NCI-H187 (cell line): ENCODE measurements around the gene BBC3.
"Not testable (repeated sequence)": the region's sequence is repeated elsewhere in the genome, so short reads cannot be mapped to it uniquely, and the experiment has no call there.

Source experiments
- DNase-seq, 2 experiments: peaks; one replicate each; lab custom pipeline; 2025; lab: John Stamatoyannopoulos, UW

BBC3 gene, protein sequence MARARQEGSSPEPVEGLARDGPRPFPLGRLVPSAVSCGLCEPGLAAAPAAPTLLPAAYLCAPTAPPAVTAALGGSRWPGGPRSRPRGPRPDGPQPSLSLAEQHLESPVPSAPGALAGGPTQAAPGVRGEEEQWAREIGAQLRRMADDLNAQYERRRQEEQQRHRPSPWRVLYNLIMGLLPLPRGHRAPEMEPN

DNA sequence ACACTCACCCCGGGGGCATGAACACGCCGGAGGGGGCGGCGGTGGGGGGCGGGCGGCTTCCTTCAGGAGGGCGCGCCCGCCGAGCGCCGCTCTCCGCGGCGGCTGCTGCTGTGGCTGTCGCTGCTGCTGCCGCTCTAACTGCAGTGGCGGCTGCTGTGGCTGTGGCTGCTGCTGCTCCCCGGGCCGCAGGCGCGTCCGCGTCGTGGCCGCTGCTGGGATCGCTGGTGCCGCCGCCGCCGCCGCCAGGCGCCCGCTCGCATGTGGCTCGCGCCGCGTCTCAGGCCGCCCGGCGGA, at the start of gene BBC3:
Gene BBC3, minus strand, starts transcription at position 279 of the 294 bp plus-strand sequence. CDS start 2,768 bp downstream, outside the sequence.
- no peak for DNase-seq

- no peak for DNase-seq
Measured at GRCh38 chr19:47280183-47280797, 49.3 kb upstream of the BBC3 start.

- not testable (repeated sequence) for DNase-seq
Measured at GRCh38 chr19:47276513-47276912, 45.5 kb upstream of the BBC3 start.

DNA sequence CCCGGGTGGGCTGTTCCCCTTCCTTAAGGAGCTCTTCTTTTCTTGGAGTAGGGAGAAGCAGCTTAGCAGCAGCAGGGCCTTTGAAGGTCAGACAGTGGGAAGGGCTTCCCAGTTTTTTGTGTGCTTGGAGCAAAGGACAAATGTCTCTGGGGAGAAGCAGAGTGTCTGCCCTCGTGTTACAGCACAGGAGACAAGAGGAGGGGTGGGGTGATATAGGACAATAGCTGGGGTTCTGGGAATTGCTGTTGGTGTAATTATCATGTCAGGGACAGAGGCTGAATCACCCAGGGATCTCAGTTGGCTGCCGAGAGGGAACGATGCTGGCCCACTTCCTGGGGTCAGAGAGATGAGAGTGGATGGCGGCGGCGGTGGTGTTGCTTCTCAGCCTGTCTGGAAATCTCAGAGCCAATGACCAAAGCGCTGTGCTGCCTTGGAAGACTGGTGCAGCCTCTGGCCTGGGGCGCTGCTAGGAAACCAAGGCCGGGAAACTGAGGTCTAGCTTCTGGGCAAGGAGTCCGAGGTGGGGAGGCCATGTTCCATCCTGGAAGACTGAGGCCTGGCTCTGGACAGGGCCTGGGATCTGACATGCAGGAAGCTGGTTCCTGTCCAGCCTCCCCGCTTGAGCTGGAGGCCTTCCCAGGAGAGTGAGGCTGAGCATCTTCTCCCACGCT, 44.9 kb upstream of the BBC3 start:
- DNase-seq: no peak

DNA sequence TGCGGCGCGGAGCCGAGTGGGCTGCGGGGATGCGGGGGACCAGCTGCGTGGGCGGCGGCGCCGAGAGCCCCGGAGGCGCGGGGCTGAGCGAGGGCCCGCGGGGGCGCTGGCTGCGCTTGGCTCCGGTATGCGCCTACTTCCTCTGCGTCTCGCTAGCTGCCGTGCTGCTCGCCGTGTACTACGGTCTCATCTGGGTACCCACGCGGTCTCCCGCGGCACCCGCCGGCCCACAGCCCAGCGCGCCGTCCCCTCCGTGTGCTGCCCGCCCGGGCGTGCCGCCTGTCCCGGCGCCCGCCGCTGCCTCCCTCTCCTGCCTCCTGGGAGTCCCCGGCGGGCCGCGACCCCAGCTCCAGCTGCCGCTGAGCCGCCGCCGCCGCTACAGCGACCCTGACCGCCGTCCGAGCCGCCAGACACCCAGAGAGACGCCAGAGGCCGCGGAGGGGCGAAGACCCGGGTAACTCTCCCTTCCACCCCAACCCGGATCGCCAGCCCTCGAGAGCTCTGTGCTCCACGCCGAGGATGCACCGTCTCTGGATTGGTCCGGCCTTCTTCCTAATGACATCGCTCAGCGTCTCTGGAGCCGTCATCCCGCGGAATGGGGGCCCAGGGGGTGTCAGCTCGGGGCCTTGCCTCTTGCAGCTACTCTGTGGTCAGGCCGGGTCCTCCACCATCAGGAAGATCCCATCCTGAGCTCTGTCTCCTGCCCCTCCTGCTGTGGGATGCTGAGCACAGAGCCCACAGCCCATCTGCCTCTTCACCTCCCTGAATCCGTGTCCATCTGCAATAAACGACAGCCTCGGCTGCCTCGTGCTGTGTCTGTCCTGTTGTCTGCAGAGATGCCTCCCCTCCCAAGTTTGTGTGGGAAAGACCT, 44.1 kb upstream of the BBC3 start:
- DNase-seq: no peak

- DNase-seq: peak; percentile 95 to 96
Measured at GRCh38 chr19:47274071-47274890, 43.3 kb upstream of the BBC3 start, which contains the start of gene INAFM1. Gene INAFM1 (plus strand): TSS chr19:47274885. CDS start chr19:47274920, 35 bp downstream.

- DNase-seq: peak; percentile 52 to 82
Measured at GRCh38 chr19:47273313-47274070, 42.5 kb upstream of the BBC3 start.

DNA sequence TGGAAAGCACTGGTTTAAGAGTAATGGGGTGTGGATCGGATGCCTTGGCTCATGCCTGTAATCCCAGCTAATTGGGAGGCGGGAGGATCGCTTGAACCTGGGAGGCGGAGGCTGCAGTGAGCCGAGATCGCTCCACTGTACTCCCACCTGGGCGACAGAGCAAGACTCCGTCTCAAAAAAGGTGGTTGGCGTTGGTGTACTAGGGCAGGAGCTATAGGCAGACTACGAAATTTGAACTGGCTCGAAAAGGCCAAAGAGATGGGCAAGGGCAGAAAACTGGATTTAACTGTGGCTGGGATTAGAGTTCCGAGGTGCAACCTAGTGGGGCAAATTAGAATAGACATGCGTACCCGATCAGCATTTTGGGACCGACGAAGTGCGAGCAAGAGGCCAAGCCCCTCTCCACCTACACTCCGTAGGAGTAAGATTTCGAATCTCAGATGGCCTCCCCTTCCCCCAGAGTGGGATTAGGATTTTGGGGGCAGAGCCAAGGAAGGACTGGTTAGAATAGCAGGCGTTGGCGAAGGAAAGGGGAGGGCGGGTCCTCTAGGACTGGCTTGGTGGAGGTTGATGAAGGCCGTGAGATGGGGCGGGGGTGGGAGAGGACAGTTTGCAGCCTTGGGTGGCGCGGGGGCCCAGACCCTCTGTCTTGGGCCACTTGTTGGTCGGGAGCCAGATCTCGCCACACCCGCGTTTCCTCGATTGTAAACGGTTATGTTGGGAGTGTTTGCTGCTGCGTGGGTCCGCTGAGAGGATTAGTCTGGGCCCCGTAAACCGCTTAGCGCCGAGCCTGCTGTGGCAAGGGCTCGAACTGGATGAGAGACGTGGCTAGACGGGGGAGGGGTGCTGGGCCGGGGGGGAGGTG, 41.7 kb upstream of the BBC3 start:
- no peak for DNase-seq

GRCh38 chr19:47271949-47272348, 41.0 kb upstream of the BBC3 start:
- DNase-seq: no peak

- no peak for DNase-seq
Measured at GRCh38 chr19:47270408-47270807, 39.4 kb upstream of the BBC3 start.

- no peak for DNase-seq
Measured at GRCh38 chr19:47269596-47269995, 38.6 kb upstream of the BBC3 start.

DNA sequence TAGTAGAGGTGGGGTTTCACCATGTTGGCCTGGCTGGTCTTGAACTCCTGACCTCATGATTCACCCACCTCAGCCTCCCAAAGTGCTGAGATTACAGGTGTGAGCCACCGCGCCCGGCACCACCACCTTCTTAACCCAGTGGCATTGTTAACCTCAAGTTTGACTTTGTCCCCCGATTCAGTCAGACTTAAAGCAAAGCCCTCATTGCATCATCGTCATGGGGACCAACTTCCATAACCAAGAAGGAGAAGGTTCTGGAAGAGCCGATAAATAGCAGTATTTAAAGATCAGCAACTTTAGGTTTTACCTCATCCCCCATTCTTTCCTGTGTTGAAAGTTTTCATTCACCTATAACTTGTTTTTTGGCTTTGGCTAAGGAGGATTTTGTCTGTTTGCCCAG, 37.0 kb upstream of the BBC3 start:
- DNase-seq: no peak

- no peak for DNase-seq
Measured at GRCh38 chr19:47267350-47267759, 36.4 kb upstream of the BBC3 start.

DNA sequence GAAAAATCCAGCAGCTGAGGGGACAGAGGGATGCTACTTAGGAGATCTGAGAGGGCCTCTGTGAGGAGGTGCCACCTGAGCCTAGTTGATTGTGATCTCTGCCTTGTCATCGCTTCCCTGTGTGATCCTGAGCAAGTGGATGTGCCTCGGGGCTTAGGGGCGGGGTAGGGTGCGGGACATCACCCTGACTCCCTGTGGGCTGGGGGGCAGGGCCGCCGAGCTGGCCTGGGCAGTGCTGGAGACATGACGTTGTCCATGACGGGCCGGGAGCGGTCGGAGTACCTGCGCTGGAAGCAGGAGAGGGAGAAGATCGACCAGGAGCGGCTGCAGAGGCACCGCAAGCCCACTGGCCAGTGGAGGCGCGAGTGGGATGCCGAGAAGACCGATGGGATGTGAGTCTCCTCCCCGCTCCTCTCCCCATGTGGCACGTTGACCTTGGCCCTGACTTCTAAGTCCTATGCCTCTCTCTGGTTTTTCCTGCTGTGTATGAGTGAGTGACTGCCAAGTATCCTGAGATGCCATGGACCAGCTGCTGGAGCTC, 35.5 kb upstream of the BBC3 start:
- DNase-seq: no peak

- no peak for DNase-seq
Measured at GRCh38 chr19:47264629-47265028, 33.6 kb upstream of the BBC3 start.

- DNase-seq: not testable (repeated sequence)
Measured at GRCh38 chr19:47261946-47262793, 31.2 kb upstream of the BBC3 start.

- no peak for DNase-seq
Measured at GRCh38 chr19:47260476-47260875, 29.5 kb upstream of the BBC3 start.

DNA sequence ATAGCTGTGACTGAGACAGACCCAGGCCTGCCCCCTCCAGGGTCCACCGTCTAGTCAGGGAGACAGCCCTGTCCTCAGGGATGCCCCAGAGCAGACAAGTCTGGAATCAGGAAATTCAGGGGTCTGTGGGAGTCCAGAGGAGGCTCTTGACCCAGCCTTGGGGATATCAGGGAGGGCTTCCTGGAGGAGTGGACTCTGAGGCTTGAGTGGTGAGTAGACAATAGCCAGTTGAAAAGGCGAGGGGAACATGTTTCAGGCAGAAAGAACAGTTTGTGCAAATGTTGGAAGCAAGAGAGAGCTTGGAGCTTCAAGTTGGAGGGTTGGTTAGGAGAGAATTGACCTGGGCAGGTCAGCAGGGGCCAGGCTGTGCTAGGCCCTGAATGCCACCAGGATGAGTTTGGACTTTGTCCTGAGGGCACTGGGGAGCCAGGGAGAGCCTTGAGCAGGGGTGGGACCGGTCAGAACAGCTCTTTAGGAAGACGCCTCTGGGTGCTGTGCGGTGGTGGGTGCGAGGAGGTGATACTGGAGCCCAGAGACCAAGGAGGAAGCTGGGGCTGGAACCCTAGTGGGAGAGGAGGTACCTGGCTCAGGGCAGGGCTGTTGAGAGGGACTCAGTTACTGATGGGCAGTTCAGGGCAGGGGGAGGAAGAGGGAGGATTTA, 28.0 kb upstream of the BBC3 start:
- no peak for DNase-seq
